K562 (cell line): ENCODE results near the gene LUC7L. TPM values are rescaled to one million over a fixed set of nuclear protein-coding genes. Genes with fewer than 3 reads are reported as not detected.

ENCODE experiments used
- CBFA2T2 ChIP-seq: fragments of 450-650 bp; conservative IDR thresholded peaks from 2 replicates; pipeline ENCODE4 v1.6.1; 2017; ENCODE audit warnings: mild to moderate bottlenecking
- HDAC3 ChIP-seq: fragments of 450-650 bp; IDR thresholded peaks from 2 replicates; pipeline ENCODE4 v1.6.1; 2018; ENCODE audit warnings: borderline replicate concordance, mild to moderate bottlenecking, moderate library complexity; ENCODE audit not compliant: partially characterized antibody
- HEY1 ChIP-seq: fragments of 250-450 bp; sonication (Bioruptor Pico); IDR thresholded peaks from 2 replicates; pipeline ENCODE4 v1.5.0; 2020; ENCODE audit warnings: mild to moderate bottlenecking, moderate library complexity, borderline replicate concordance
- KDM1A ChIP-seq, 2 experiments: fragments of 450-650 bp; IDR thresholded peaks; 2 replicates each; pipeline ENCODE4 v1.6.1; 2016; ENCODE audit warnings: mild to moderate bottlenecking in 2 of 2
- MTA2 ChIP-seq: fragments of 450-650 bp; IDR thresholded peaks from 2 replicates; pipeline ENCODE4 v1.6.1; 2016; ENCODE audit warnings: low read depth
- NFYB ChIP-seq: IDR thresholded peaks from 2 replicates; pipeline ENCODE4 v1.6.1; 2011; ENCODE audit warnings: mild to moderate bottlenecking, moderate library complexity; ENCODE audit not compliant: insufficient read length; ENCODE audit errors: extremely low read depth
- POLR3G ChIP-seq: IDR thresholded peaks from 2 replicates; pipeline ENCODE4 v1.6.1; 2011; ENCODE audit not compliant: insufficient read length, insufficient replicate concordance; ENCODE audit errors: extremely low read depth
- PRDM10 ChIP-seq: fragments of 450-650 bp; IDR thresholded peaks from 2 replicates; pipeline ENCODE4 v1.6.1; 2018; ENCODE audit not compliant: partially characterized antibody
- RBM14 ChIP-seq: fragments of 200-400 bp; formaldehyde crosslinking; IDR thresholded peaks from 2 replicates; pipeline ENCODE4 v1.6.1; 2018; ENCODE audit warnings: low read depth, mild to moderate bottlenecking, low read length, moderate library complexity, borderline replicate concordance; ENCODE audit not compliant: insufficient read depth
- SREBF1 ChIP-seq: fragments of 150-350 bp; IDR thresholded peaks from 2 replicates; pipeline ENCODE4 v1.6.1; 2014; ENCODE audit warnings: antibody characterized with exemption, low read depth, low read length, borderline replicate concordance
- TAF15 ChIP-seq: fragments of 200-400 bp; formaldehyde crosslinking; IDR thresholded peaks from 2 replicates; pipeline ENCODE4 v1.6.1; 2017; ENCODE audit warnings: mild to moderate bottlenecking, low read depth, low read length, moderate library complexity
- TAF9B ChIP-seq: fragments of 450-650 bp; IDR thresholded peaks from 2 replicates; pipeline ENCODE4 v1.6.1; 2018; ENCODE audit warnings: mild to moderate bottlenecking; ENCODE audit not compliant: partially characterized antibody
- ZBTB2 ChIP-seq: fragments of 450-650 bp; IDR thresholded peaks from 2 replicates; pipeline ENCODE4 v1.6.1; 2016; ENCODE audit warnings: antibody characterized with exemption
- ZEB2 ChIP-seq: fragments of 450-650 bp; IDR thresholded peaks from 2 replicates; pipeline ENCODE4 v1.6.1; 2016
- ZFP91 ChIP-seq: sonication (generic); formaldehyde crosslinking; IDR thresholded peaks from 2 replicates; pipeline ENCODE4 v1.8.0; 2022; ENCODE audit warnings: mild to moderate bottlenecking, missing genetic modification reagents
- ZNF311 ChIP-seq: fragments of 250-450 bp; sonication (Bioruptor Pico); IDR thresholded peaks from 2 replicates; pipeline ENCODE4 v1.4.0; 2020; ENCODE audit warnings: mild to moderate bottlenecking, moderate library complexity
- ZNF436 ChIP-seq: fragments of 250-450, 450-650 bp; sonication (Bioruptor Pico); formaldehyde crosslinking; IDR thresholded peaks from 2 replicates; pipeline ENCODE4 v1.7.0; 2020; ENCODE audit warnings: mild to moderate bottlenecking
- ZNF507 ChIP-seq: conservative IDR thresholded peaks from 2 replicates; pipeline ENCODE4 v1.6.1; 2017; ENCODE audit warnings: missing genetic modification characterization, missing compliant biosample characterization
- polyA plus RNA-seq, 8 experiments: library from polyadenylated mRNA; depleted of rRNA in 4 of 8; stranded (reverse) in 5 of 8; unstranded in 3 of 8; fragments of >200 nt; fragmentation: Nextera tagmentation in 2 of 8; fragmentation: Illumina TruSeq in 1 of 8; extraction: Ambion mirVana in 2 of 8; extraction: Trizol in 1 of 8; gene quantifications; 2 replicates each; pipeline versions ENCODE4 v1.2.1 to v1.2.3, GENCODE V29; 2011 to 2014; ENCODE audit warnings: inconsistent platforms in 1 of 8, missing spikeins in 1 of 8
- total RNA-seq, 7 experiments: library from RNA; depleted of rRNA in 6 of 7; stranded (reverse); fragments of >200 nt in 6 of 7; fragmentation: Illumina TruSeq in 2 of 7; extraction: Trizol in 2 of 7; gene quantifications; 2 replicates each; pipeline versions ENCODE4 v1.2.1 to v1.2.3, GENCODE V29; 2011 to 2021; ENCODE audit warnings: low replicate concordance in 1 of 7
- TF ChIP-seq, protein P1 (sequence below): fragments of 450-650 bp; IDR thresholded peaks from one replicate; pipeline ENCODE4 v1.6.1; 2018; ENCODE audit warnings: mild to moderate bottlenecking, moderate library complexity; ENCODE audit not compliant: partially characterized antibody

LUC7L gene
- total and polyA plus RNA-seq, 9 of the 15 experiments (the other 6 are each of a cell fraction or from before 2014, with no cell fraction given) = 1.7 to 93.3 (median 59.5) TPM

GRCh38 chr16:177981-178667 lies 51.1 kb downstream of the LUC7L start (continued):
- 0 out of 2 replicates have a peak, but pooled peaks have one; percentile 33 for TF ChIP-seq ZBTB2
- peak; percentile 55 for TF ChIP-seq CBFA2T2
- TF ChIP-seq NFYB = no peak
- no peak for TF ChIP-seq ZNF507 (tag)
- TF ChIP-seq SREBF1 = no peak
- no peak for TF ChIP-seq ZNF436
- TF ChIP-seq ZEB2 = no peak
- TF ChIP-seq, protein P1, sequence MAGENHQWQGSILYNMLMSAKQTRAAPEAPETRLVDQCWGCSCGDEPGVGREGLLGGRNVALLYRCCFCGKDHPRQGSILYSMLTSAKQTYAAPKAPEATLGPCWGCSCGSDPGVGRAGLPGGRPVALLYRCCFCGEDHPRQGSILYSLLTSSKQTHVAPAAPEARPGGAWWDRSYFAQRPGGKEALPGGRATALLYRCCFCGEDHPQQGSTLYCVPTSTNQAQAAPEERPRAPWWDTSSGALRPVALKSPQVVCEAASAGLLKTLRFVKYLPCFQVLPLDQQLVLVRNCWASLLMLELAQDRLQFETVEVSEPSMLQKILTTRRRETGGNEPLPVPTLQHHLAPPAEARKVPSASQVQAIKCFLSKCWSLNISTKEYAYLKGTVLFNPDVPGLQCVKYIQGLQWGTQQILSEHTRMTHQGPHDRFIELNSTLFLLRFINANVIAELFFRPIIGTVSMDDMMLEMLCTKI = no peak
- TF ChIP-seq ZFP91 (CRISPR knock-in tag) = no peak
- no peak for TF ChIP-seq TAF15
- no peak for TF ChIP-seq RBM14
- peak; percentile 12 for TF ChIP-seq PRDM10
- TF ChIP-seq HEY1 (CRISPR knock-in tag) = no peak
- TF ChIP-seq HDAC3 = no peak
- no peak for TF ChIP-seq MTA2
- no peak for TF ChIP-seq TAF9B
- TF ChIP-seq ZNF311 (CRISPR knock-in tag) = no peak
- no peak for TF ChIP-seq POLR3G
- TF ChIP-seq KDM1A (IDR thresholded peaks at IDR 0.05) = no peak
